Vagina (tissue), 2 donors: ENCODE results near the gene ALDH2. TPM values are rescaled to one million over a fixed set of nuclear protein-coding genes. Genes with fewer than 3 reads are reported as not detected.

Source experiments
- DNase-seq, 2 donors: peaks; one replicate each; pipeline ENCODE4 v3.0.0-alpha.2; 2017; ENCODE audit errors: extremely low spot score in 2 of 2
- H3K27ac ChIP-seq: fragments of 200-600 bp; sonication (generic); one replicate; pipeline ENCODE4 v1.5.1; 2019
- H3K27me3 ChIP-seq: fragments of 200-600 bp; sonication (generic); one replicate; pipeline ENCODE4 v1.5.1; 2019
- H3K36me3 ChIP-seq, 2 donors: fragments of 200-600 bp; sonication (generic); one replicate each; pipeline ENCODE4 v1.5.1; 2017 to 2019
- H3K4me1 ChIP-seq: fragments of 200-600 bp; sonication (generic); one replicate; pipeline ENCODE4 v1.5.1; 2019
- H3K4me3 ChIP-seq, 2 donors: fragments of 200-600 bp; sonication (generic); 1 replicate in 1 of 2; 2 replicates in 1 of 2; pipeline ENCODE4 v1.5.1; 2016 to 2019
- H3K9me3 ChIP-seq: fragments of 200-600 bp; sonication (generic); one replicate; pipeline ENCODE4 v1.5.1; 2019
- POLR2A ChIP-seq, 2 donors: fragments of 450-650 bp; IDR thresholded peaks; one replicate each; pipeline ENCODE4 v1.6.1; 2017; ENCODE audit warnings: antibody characterized with exemption in 2 of 2, mild to moderate bottlenecking in 2 of 2, moderate library complexity in 2 of 2
- POLR2AphosphoS5 ChIP-seq, 2 donors: sonication (generic); formaldehyde crosslinking; IDR thresholded peaks; one replicate each; pipeline ENCODE4 v1.9.0; 2017; ENCODE audit warnings: antibody characterized with exemption in 2 of 2, mild to moderate bottlenecking in 2 of 2, low read depth in 1 of 2; ENCODE audit not compliant: insufficient read depth in 1 of 2
- intact Hi-C: fragments of 100-400 bp; cut with DNase I; formaldehyde crosslinking; loops from one replicate; pipeline ENCODE4 v1.15.1; 2023
- total RNA-seq: library from RNA; depleted of rRNA; stranded (reverse); fragments of >200 nt; gene quantifications from one replicate; pipeline ENCODE4 v1.2.3, GENCODE V29; 2016
- TF ChIP-seq, protein P1 (sequence below), 3 experiments: fragments of 450-650 bp in 2 of 3; fragments of 200-600 bp in 1 of 3; sonication (generic) in 1 of 3; IDR thresholded peaks; one replicate each; pipeline ENCODE4 v1.5.1; 2017 to 2019; ENCODE audit warnings: antibody characterized with exemption in 3 of 3, mild to moderate bottlenecking in 2 of 3, moderate library complexity in 2 of 3

ALDH2 gene
- total RNA-seq, 1 donor from 2014 or later = 97.2 TPM

DNA sequence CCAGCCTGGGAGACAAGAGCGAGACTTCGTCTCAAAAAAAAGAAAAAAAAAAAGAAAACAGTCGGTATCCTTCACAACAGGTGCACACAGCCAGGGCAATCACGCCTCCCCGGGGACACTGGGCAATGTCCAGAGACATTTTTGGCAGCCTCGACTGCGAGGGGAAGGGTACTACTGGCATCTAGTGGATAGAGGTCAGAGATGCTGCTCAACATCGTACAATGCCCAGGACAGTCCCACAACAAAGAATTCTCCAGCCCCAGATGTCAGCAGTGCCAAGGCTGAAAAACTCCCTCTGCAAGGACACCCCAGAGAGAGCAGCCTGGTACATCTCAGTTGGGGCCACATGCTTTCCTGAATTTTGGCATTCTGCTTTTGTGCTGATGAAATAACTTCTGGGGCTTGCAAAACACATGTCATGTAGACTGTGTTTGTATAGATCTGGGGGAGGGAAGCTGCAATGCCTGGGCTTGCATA lies 21.5 kb downstream of the ALDH2 start:
- DNase-seq = no peak
- intact Hi-C loops = no loop called here
- no peak overlapping the region for H3K4me3 ChIP-seq
- no peak overlapping the region for H3K27ac ChIP-seq
- TF ChIP-seq POLR2A (IDR thresholded peaks at IDR 0.05) (no peak), POLR2AphosphoS5 (IDR thresholded peaks at IDR 0.05; ENCODE audit: insufficient read depth in 1 of 2, low read depth in 1 of 2) (no peak)
- TF ChIP-seq, protein P1, sequence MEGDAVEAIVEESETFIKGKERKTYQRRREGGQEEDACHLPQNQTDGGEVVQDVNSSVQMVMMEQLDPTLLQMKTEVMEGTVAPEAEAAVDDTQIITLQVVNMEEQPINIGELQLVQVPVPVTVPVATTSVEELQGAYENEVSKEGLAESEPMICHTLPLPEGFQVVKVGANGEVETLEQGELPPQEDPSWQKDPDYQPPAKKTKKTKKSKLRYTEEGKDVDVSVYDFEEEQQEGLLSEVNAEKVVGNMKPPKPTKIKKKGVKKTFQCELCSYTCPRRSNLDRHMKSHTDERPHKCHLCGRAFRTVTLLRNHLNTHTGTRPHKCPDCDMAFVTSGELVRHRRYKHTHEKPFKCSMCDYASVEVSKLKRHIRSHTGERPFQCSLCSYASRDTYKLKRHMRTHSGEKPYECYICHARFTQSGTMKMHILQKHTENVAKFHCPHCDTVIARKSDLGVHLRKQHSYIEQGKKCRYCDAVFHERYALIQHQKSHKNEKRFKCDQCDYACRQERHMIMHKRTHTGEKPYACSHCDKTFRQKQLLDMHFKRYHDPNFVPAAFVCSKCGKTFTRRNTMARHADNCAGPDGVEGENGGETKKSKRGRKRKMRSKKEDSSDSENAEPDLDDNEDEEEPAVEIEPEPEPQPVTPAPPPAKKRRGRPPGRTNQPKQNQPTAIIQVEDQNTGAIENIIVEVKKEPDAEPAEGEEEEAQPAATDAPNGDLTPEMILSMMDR (IDR thresholded peaks at IDR 0.05) = no peak
- H3K27me3 ChIP-seq = no peaks in the 10 kb centered on the region
- no peaks in the 10 kb centered on the region for H3K9me3 ChIP-seq
- H3K4me1 ChIP-seq = no peaks in the 10 kb centered on the region
- H3K36me3 ChIP-seq = peaks cover 5 to 71% of the 10 kb centered on the region in 2 donors

DNA sequence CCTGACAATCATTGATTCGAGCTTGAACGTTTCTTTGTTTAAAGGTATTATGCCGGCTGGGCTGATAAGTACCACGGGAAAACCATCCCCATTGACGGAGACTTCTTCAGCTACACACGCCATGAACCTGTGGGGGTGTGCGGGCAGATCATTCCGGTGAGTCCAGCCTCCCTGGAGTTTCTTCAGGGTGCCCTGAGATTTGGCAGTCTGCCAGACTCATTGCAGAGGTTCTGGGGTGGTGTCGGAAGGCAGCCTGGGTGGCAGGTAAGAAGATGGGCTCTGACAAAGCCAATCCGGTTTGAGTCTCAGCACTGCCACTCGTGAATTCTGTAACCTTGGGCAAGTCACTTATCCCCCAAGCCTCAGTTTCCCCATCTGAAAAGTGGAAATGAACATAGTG lies 23.0 kb downstream of the ALDH2 start:
- no peak overlapping the region for H3K27ac ChIP-seq
- intact Hi-C loops = no loop called here
- no peaks in the 10 kb centered on the region for H3K27me3 ChIP-seq
- H3K4me3 ChIP-seq = no peak overlapping the region
- no peak for DNase-seq
- no peaks in the 10 kb centered on the region for H3K4me1 ChIP-seq
- no peaks in the 10 kb centered on the region for H3K9me3 ChIP-seq
- H3K36me3 ChIP-seq = peaks cover 3 to 70% of the 10 kb centered on the region in 2 donors
- TF ChIP-seq, protein P1 (IDR thresholded peaks at IDR 0.05) = no peak
- TF ChIP-seq POLR2A (IDR thresholded peaks at IDR 0.05) (no peak), POLR2AphosphoS5 (IDR thresholded peaks at IDR 0.05; ENCODE audit: insufficient read depth in 1 of 2, low read depth in 1 of 2) (no peak)

DNA sequence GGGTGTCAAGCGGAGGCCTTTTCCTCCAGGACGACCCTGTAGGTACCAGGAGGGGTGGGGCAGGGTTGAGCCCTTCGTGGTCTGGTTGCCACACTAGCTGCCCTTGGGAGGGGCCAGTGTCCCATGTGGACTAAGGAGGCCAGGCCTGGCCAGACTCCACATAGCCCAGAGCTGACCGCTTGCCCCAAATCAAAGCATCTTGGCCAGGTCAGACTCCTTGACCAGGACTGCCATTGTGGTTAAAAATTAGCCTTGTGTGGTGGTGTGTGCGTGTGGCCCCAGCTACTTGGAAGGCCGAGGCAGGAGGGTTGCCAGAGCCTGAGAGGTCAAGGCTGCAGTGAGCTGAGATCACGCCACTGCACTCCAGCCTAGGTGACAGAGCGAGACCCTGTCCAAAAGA lies 24.8 kb downstream of the ALDH2 start:
- no peak for DNase-seq
- Histone ChIP-seq H3K9me3 (no peaks in the 10 kb centered on the region), H3K36me3 (peaks cover 0 to 70% of the 10 kb centered on the region in 2 donors), H3K4me3 (no peak overlapping the region), H3K27me3 (no peaks in the 10 kb centered on the region), H3K27ac (no peak overlapping the region), H3K4me1 (no peaks in the 10 kb centered on the region)
- TF ChIP-seq, protein P1 (IDR thresholded peaks at IDR 0.05) = no peak
- TF ChIP-seq POLR2A (IDR thresholded peaks at IDR 0.05) (no peak), POLR2AphosphoS5 (IDR thresholded peaks at IDR 0.05; ENCODE audit: insufficient read depth in 1 of 2, low read depth in 1 of 2) (no peak)
- intact Hi-C loops = no loop called here

DNA sequence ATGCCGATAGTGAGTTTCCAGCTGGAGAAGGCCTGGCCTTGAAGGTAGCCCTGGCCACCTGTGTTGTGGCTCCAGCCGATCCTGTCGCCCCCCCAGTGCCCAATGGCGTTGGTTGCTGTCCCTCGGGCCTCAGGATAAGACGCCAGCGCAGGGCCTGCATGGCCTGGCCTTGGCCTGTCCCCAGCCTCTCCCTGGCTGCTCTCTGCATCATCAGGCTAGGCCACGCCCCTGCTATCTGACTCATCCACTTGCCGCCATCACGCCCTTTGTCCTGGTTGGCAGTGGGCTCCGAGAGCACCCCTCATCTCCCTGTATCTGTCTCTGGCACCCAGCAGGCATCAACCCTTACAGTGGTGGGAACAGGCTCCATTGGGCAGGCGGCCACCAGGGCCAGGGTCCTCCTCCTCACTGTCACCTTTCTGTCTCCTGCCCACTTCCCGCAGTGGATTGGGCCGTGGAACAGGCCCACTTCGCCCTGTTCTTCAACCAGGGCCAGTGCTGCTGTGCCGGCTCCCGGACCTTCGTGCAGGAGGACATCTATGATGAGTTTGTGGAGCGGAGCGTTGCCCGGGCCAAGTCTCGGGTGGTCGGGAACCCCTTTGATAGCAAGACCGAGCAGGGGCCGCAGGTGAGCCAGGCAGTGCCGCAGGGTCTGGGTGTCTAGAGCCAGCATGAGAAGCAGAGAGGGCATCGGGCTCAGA lies 25.6 kb downstream of the ALDH2 start:
- Histone ChIP-seq H3K36me3 (peaks cover 0 to 69% of the 10 kb centered on the region in 2 donors), H3K4me3 (no peak overlapping the region), H3K27ac (no peak overlapping the region), H3K27me3 (no peaks in the 10 kb centered on the region), H3K9me3 (no peaks in the 10 kb centered on the region), H3K4me1 (no peaks in the 10 kb centered on the region)
- intact Hi-C loops = no loop called here
- TF ChIP-seq POLR2AphosphoS5 (IDR thresholded peaks at IDR 0.05; ENCODE audit: insufficient read depth in 1 of 2, low read depth in 1 of 2) (no peak), POLR2A (IDR thresholded peaks at IDR 0.05) (no peak)
- TF ChIP-seq, protein P1 (IDR thresholded peaks at IDR 0.05) = no peak
- DNase-seq = no peak

GRCh38 chr12:111792856-111793235 lies 26.1 kb downstream of the ALDH2 start:
- no peaks in the 10 kb centered on the region for H3K9me3 ChIP-seq

More at GRCh38 chr12:111792856-111793235, 26.1 kb downstream of the ALDH2 start:
- Histone ChIP-seq H3K27me3 (no peaks in the 10 kb centered on the region), H3K4me3 (no peak overlapping the region), H3K36me3 (peaks cover 0 to 74% of the 10 kb centered on the region in 2 donors), H3K4me1 (no peaks in the 10 kb centered on the region), H3K27ac (no peak overlapping the region)
- intact Hi-C loops = no loop called here
- no peak for DNase-seq
- TF ChIP-seq POLR2A (IDR thresholded peaks at IDR 0.05) = no peak
- TF ChIP-seq, protein P1 (IDR thresholded peaks at IDR 0.05) = no peak
- no peak for TF ChIP-seq POLR2AphosphoS5 (IDR thresholded peaks at IDR 0.05; ENCODE audit: insufficient read depth in 1 of 2, low read depth in 1 of 2)
